ENCODE data around the gene NPHP4.

GRCh38 chr1:5977494-5978444 lies 14.5 kb downstream of the NPHP4 start:
- no peak for TF ChIP-seq USF2 (CRISPR knock-in tag; IDR thresholded peaks at IDR 0.05)
- TF ChIP-seq RELA (CRISPR knock-in tag; IDR thresholded peaks at IDR 0.05; ENCODE audit: borderline replicate concordance) = no peak
- no peak for TF ChIP-seq NFYB (CRISPR knock-in tag; conservative IDR thresholded peaks at IDR 0.05; ENCODE audit: low read depth)
- no peak for TF ChIP-seq CTCF (IDR thresholded peaks at IDR 0.05)
- no peak for TF ChIP-seq MAX (CRISPR knock-in tag; IDR thresholded peaks at IDR 0.05)
- no peak for TF ChIP-seq ZSCAN18 (CRISPR knock-in tag; IDR thresholded peaks at IDR 0.05)
- TF ChIP-seq AFF4 (CRISPR knock-in tag; IDR thresholded peaks at IDR 0.05; ENCODE audit: borderline replicate concordance) = no peak
- no peak for TF ChIP-seq CREM (CRISPR knock-in tag; IDR thresholded peaks at IDR 0.05)
